NK-92 (cell line): ENCODE results near the gene SEL1L.
"Not testable (repeated sequence)": the region's sequence is repeated elsewhere in the genome, so short reads cannot be mapped to it uniquely, and the experiment has no call there.

ENCODE experiments used
- DNase-seq: peaks from one replicate; lab custom pipeline; 2025; ENCODE audit not compliant: unreplicated experiment; lab: John Stamatoyannopoulos, UW

The SEL1L gene

GRCh38 chr14:81529391-81529790 is 4.3 kb downstream of the SEL1L start:
- no peak for DNase-seq

GRCh38 chr14:81525129-81525528 is 8.5 kb downstream of the SEL1L start:
- DNase-seq = no peak

- DNase-seq = no peak
Observed at GRCh38 chr14:81523616-81524015, 10.0 kb downstream of the SEL1L start.

GRCh38 chr14:81523016-81523415 is 10.6 kb downstream of the SEL1L start:
- no peak for DNase-seq

- no peak for DNase-seq
Observed at GRCh38 chr14:81521356-81521755, 12.3 kb downstream of the SEL1L start.

- DNase-seq = no peak
Observed at GRCh38 chr14:81519200-81520011, 14.2 kb downstream of the SEL1L start.

GRCh38 chr14:81517798-81518398 is 15.8 kb downstream of the SEL1L start:
- DNase-seq = no peak

GRCh38 chr14:81516986-81517797 is 16.5 kb downstream of the SEL1L start:
- no peak for DNase-seq

GRCh38 chr14:81515927-81516326 is 17.7 kb downstream of the SEL1L start:
- DNase-seq = not testable (repeated sequence)

- not testable (repeated sequence) for DNase-seq
Observed at GRCh38 chr14:81512826-81513225, 20.8 kb downstream of the SEL1L start.

- DNase-seq = no peak
Observed at GRCh38 chr14:81511111-81511904, 22.3 kb downstream of the SEL1L start.

- no peak for DNase-seq
Observed at GRCh38 chr14:81509838-81510452, 23.7 kb downstream of the SEL1L start.

- no peak for DNase-seq
Observed at GRCh38 chr14:81509321-81509720, 24.3 kb downstream of the SEL1L start.

- no peak for DNase-seq
Observed at GRCh38 chr14:81506487-81506886, 27.2 kb downstream of the SEL1L start.

- DNase-seq = no peak
Observed at GRCh38 chr14:81504864-81505263, 28.8 kb downstream of the SEL1L start.

- DNase-seq = no peak
Observed at GRCh38 chr14:81485781-81486180, 47.9 kb downstream of the SEL1L start.

- no peak for DNase-seq
Observed at GRCh38 chr14:81485372-81485771, 48.3 kb downstream of the SEL1L start.

- DNase-seq = no peak
Observed at GRCh38 chr14:81484120-81484519, 49.5 kb downstream of the SEL1L start.

GRCh38 chr14:81480741-81481140 is 52.9 kb downstream of the SEL1L start:
- DNase-seq = no peak

GRCh38 chr14:81478446-81478845 is 55.2 kb downstream of the SEL1L start:
- no peak for DNase-seq

- DNase-seq = no peak
Observed at GRCh38 chr14:81476816-81477215, 56.8 kb downstream of the SEL1L start.
